Measurements from ENCODE around the gene KRTAP19-8.

Gene KRTAP19-8

DNA sequence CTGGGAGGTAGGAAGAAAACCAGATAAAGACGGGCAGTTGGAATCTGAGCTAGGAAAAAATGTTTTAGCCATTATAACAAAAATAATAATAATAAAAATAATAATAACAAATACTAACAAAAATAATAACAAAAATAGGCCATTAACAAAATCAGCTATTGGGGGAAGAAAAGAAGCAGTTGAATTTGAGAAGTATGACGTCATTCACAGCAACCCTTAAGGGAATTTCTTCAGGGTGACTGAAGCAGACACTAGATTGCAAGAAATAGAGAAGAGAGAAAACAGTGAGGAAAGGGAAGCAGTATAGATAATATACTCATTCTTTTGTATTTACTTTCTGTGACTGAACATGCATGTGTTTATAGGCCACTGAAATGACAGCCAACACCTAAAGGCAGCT is 20.0 kb downstream of the KRTAP19-8 start:
- TF ChIP-seq TAF1 (IDR thresholded peaks at IDR 0.05; ENCODE audit: low read depth, low read length): no peak
- no peak for FAIRE-seq
- DNase-seq (ENCODE audit: insufficient read length, low spot score): no peak

DNA sequence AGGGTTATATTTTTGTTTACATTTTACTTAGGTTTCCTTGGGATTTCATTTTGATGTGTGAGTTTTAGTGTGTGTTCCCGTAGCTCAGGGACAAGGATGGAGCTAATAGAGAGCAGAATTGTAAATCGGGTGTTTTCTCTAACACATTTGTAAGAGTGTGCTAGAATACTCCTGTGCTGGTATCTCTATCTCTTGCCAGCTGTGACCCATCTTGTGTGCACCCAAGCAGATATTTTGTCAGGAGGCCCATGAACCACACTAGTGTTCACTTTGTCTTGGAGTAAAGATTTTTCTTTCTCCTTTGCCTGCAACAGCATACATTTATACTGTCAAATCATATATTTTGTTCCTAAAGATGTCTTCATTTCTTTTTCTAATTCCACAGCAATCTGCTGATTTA is 23.4 kb downstream of the KRTAP19-8 start:
- no peak for FAIRE-seq

DNA sequence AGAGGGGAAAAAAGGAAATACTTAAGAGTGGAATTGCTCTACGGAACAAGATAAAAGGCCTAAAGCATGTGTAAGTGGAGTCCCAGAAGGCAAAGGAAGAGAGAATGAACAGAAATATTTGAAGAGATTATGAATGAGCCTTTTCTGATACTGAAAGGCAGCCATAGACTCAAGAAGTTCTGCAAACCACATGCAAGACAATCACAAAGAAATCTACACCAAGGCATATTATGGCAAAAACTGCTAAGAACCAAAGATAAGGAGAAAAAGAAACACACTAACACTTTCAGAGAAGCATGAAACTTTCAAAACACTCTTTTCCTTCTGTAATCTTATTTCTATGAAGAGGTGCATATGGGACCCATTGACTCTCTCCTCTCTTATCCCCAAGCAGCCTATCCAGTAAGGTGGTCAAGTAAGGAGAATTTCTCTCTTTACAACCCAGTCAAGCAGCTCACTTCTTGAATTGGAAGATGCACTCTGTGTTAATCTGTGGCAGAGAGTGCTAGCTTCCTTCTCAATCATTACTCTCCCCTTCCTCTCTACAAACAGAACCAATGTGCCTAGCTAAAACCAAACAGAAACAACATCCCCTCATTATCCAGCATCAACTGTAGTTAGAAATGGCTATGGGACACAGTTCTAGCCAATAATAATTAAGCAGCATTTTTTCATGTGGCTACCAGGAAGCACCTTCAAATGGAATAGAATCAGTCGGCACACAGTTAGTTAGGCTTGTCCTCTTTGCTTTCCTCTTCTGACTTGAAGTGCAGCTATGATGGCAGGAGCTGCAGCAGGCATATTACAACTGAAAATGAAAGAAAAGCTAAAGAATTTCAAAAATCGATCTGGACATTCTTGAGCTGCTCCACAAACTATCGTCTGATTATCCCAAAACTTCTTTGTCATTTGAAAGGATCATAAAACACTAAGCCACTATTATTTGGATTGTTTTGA is 25.9 kb downstream of the KRTAP19-8 start:
- DNase-seq (ENCODE audit: insufficient read length, low spot score): no peak
- no peak for FAIRE-seq
- no peak for TF ChIP-seq POLR2A (IDR thresholded peaks at IDR 0.05; ENCODE audit: low read depth, low read length)
- TF ChIP-seq PAX5 (IDR thresholded peaks at IDR 0.05; ENCODE audit: insufficient read depth, low read length, severe bottlenecking): no peak
- no peak for TF ChIP-seq SPI1 (IDR thresholded peaks at IDR 0.05; ENCODE audit: low read depth, low read length)
- TF ChIP-seq POLR2AphosphoS5 (IDR thresholded peaks at IDR 0.05; ENCODE audit: low read depth, low read length): no peak
- no peak for TF ChIP-seq POU2F2 (IDR thresholded peaks at IDR 0.05; ENCODE audit: low read depth, low read length)
- TF ChIP-seq TAF1 (IDR thresholded peaks at IDR 0.05; ENCODE audit: low read depth, low read length): no peak

More for the DNA sequence above, 23.4 kb downstream of the KRTAP19-8 start:
- no peak for TF ChIP-seq POLR2A (IDR thresholded peaks at IDR 0.05; ENCODE audit: low read depth, low read length)
- TF ChIP-seq PAX5 (IDR thresholded peaks at IDR 0.05; ENCODE audit: insufficient read depth, low read length, severe bottlenecking): no peak
- no peak for TF ChIP-seq POU2F2 (IDR thresholded peaks at IDR 0.05; ENCODE audit: low read depth, low read length)
- no peak for TF ChIP-seq TAF1 (IDR thresholded peaks at IDR 0.05; ENCODE audit: low read depth, low read length)
- no peak for TF ChIP-seq SPI1 (IDR thresholded peaks at IDR 0.05; ENCODE audit: low read depth, low read length)
- no peak for TF ChIP-seq POLR2AphosphoS5 (IDR thresholded peaks at IDR 0.05; ENCODE audit: low read depth, low read length)
- no peak for DNase-seq (ENCODE audit: insufficient read length, low spot score)

DNA sequence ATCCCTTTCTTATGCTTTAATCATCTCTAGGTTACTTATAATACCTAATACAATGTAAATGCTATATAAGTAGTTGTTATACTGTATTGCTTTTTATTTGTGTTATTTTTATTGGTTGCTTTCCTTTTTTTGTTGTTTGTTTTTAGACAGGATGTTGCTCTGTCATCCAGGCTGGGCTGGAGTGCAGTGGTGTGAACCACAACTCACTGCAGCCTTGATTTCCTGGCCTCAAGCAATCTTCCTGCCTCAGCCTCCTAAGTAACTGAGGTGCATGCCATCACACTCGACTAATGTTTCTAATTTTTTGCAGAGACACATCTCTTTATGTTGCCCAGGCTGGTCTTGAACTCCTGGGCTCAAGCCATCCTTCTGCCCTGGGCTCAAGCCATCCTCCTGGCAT is 26.9 kb downstream of the KRTAP19-8 start:
- TF ChIP-seq POLR2AphosphoS5 (IDR thresholded peaks at IDR 0.05; ENCODE audit: low read depth, low read length): no peak
- no peak for TF ChIP-seq POLR2A (IDR thresholded peaks at IDR 0.05; ENCODE audit: low read depth, low read length)
- TF ChIP-seq SPI1 (IDR thresholded peaks at IDR 0.05; ENCODE audit: low read depth, low read length): no peak
- no peak for FAIRE-seq
- DNase-seq (ENCODE audit: insufficient read length, low spot score): no peak

DNA sequence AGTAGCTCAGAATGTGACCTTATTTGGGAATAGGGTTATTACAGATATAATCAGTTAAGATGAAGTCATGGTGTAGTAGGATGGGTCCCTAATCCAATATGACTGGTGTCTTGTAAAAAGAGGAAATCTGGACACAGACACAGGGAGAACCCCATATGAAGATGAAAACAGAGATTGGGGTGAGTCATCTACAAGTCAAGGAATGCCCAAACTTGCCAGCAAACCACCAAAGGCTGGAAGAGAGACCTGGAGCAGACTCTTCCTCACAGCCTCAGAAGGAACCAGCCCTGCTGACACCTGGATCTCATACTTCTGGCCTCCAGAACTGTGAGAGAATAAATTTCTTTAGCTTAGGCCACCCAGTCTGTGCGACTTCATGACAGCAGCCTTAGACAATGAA is 29.9 kb downstream of the KRTAP19-8 start:
- no peak for FAIRE-seq

DNA sequence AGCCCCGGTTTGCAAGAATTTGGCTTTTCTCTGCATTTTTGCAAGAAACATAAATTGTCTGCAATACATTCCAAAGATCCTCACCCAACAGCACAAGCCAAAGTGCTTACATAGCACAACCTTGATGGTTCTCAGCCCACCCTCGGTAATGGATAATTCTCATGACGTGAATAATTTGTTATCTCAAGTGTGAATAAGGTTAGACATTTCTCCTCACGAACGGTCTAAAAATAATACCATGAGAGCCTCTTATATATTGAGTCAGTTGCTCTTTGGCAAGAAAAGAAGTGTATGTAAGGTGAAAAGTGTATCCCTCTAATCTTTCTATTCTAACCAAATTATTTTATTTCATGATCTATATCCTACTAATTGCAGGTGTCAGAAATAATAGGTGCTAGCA is 33.3 kb downstream of the KRTAP19-8 start:
- DNase-seq (ENCODE audit: insufficient read length, low spot score) (no peak), FAIRE-seq (no peak)
- TF ChIP-seq SPI1 (IDR thresholded peaks at IDR 0.05; ENCODE audit: low read depth, low read length) (no peak), POLR2A (IDR thresholded peaks at IDR 0.05; ENCODE audit: low read depth, low read length) (no peak), TAF1 (IDR thresholded peaks at IDR 0.05; ENCODE audit: low read depth, low read length) (no peak), POLR2AphosphoS5 (IDR thresholded peaks at IDR 0.05; ENCODE audit: low read depth, low read length) (no peak), POU2F2 (IDR thresholded peaks at IDR 0.05; ENCODE audit: low read depth, low read length) (no peak), PAX5 (IDR thresholded peaks at IDR 0.05; ENCODE audit: insufficient read depth, low read length, severe bottlenecking) (no peak)

More for the DNA sequence above, 29.9 kb downstream of the KRTAP19-8 start:
- no peak for DNase-seq (ENCODE audit: insufficient read length, low spot score)
- no peak for TF ChIP-seq SPI1 (IDR thresholded peaks at IDR 0.05; ENCODE audit: low read depth, low read length)

DNA sequence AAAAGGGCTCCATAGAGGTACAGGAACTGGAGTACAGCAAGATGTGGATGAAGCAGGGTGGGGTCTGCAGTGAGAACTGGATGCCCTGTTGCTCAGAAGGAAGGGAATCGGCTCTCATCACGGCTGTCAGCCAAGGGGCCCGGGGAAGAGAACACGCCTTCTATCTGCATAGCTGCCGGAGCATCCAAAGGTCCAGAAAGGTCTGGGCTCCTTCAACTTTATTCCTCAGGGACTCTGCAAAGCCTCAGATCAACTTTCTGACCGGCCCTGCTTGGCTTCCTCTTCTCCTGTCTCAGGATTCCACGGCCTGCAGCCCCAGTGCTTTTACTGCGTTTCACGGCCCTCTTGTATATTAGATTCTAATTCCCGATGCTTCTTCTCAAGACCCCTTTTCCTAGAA is 34.8 kb downstream of the KRTAP19-8 start:
- TF ChIP-seq TAF1 (IDR thresholded peaks at IDR 0.05; ENCODE audit: low read depth, low read length) (no peak), PAX5 (IDR thresholded peaks at IDR 0.05; ENCODE audit: insufficient read depth, low read length, severe bottlenecking) (no peak), POU2F2 (IDR thresholded peaks at IDR 0.05; ENCODE audit: low read depth, low read length) (no peak), POLR2AphosphoS5 (IDR thresholded peaks at IDR 0.05; ENCODE audit: low read depth, low read length) (no peak), SPI1 (IDR thresholded peaks at IDR 0.05; ENCODE audit: low read depth, low read length) (no peak), POLR2A (IDR thresholded peaks at IDR 0.05; ENCODE audit: low read depth, low read length) (no peak)
- FAIRE-seq (no peak), DNase-seq (ENCODE audit: insufficient read length, low spot score) (no peak)

DNA sequence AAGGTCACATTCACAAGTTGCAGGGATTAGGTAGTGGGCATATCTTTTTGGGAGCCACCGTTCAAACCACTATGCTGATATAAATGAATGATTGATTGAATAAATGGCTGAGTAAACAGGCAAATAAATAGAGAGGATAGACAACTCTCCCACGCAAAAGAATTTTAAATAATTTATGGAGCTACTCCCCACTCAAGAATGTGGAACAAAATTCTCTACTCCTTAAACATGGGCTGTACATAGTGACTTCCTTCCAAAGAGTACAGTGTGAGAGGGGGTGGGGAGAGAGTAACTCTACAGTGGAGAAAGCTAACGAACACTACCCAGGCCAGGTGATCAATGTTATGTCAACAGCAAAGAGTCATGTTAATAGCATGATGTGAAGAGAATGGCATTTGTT is 40.7 kb downstream of the KRTAP19-8 start:
- DNase-seq (ENCODE audit: insufficient read length, low spot score): no peak
- FAIRE-seq: no peak
- TF ChIP-seq TAF1 (IDR thresholded peaks at IDR 0.05; ENCODE audit: low read depth, low read length) (no peak), POLR2AphosphoS5 (IDR thresholded peaks at IDR 0.05; ENCODE audit: low read depth, low read length) (no peak), POLR2A (IDR thresholded peaks at IDR 0.05; ENCODE audit: low read depth, low read length) (no peak), PAX5 (IDR thresholded peaks at IDR 0.05; ENCODE audit: insufficient read depth, low read length, severe bottlenecking) (no peak)

DNA sequence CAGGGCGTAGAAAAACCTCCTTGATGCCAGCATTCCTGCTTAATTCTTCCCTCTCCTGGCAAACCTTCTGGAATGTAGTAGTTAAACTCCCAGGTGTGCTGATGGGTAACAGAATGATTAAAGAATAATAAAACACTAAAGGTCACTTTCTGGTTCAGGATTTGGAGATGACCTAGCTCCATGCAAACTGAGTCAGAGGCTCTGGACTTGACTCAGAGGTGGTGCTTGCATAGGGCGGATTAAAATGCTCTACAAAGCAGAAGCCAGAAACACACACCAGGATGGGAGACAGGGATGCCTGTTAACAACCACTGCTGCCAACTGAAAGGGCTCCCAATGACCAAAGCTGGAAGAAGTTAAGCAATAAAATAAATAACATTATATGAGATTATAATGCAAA is 41.5 kb downstream of the KRTAP19-8 start:
- no peak for DNase-seq (ENCODE audit: insufficient read length, low spot score)
- no peak for FAIRE-seq
- no peak for TF ChIP-seq PAX5 (IDR thresholded peaks at IDR 0.05; ENCODE audit: insufficient read depth, low read length, severe bottlenecking)
- no peak for TF ChIP-seq TAF1 (IDR thresholded peaks at IDR 0.05; ENCODE audit: low read depth, low read length)
- no peak for TF ChIP-seq POLR2A (IDR thresholded peaks at IDR 0.05; ENCODE audit: low read depth, low read length)
- no peak for TF ChIP-seq POLR2AphosphoS5 (IDR thresholded peaks at IDR 0.05; ENCODE audit: low read depth, low read length)
- no peak for TF ChIP-seq SPI1 (IDR thresholded peaks at IDR 0.05; ENCODE audit: low read depth, low read length)
- TF ChIP-seq POU2F2 (IDR thresholded peaks at IDR 0.05; ENCODE audit: low read depth, low read length): no peak

DNA sequence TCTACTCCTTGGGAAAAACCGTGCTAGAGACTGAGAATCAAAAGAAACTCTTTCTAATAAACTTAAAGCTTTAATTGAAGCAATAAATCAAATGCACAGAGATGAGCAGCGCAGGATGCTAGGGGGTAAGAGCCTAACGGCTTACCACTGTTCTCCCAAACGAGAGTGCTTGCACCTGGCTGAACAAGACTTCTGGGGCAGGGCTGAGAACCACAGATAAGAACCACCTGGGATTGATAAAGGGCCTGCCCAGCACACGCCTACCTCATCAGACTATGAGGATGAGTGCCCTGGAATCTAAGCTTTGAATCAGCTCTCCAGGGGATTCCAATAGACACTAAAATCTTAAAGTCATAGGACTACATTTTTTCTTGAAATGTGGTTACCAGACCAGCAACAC is 43.3 kb downstream of the KRTAP19-8 start:
- DNase-seq (ENCODE audit: insufficient read length, low spot score) (no peak), FAIRE-seq (no peak)
- no peak for TF ChIP-seq SPI1 (IDR thresholded peaks at IDR 0.05; ENCODE audit: low read depth, low read length)
- TF ChIP-seq POLR2AphosphoS5 (IDR thresholded peaks at IDR 0.05; ENCODE audit: low read depth, low read length): no peak
- TF ChIP-seq POLR2A (IDR thresholded peaks at IDR 0.05; ENCODE audit: low read depth, low read length): no peak
- no peak for TF ChIP-seq PAX5 (IDR thresholded peaks at IDR 0.05; ENCODE audit: insufficient read depth, low read length, severe bottlenecking)
- no peak for TF ChIP-seq TAF1 (IDR thresholded peaks at IDR 0.05; ENCODE audit: low read depth, low read length)
- no peak for TF ChIP-seq POU2F2 (IDR thresholded peaks at IDR 0.05; ENCODE audit: low read depth, low read length)
